ENCODE data around the gene PRKCA. TPM values are rescaled to one million over a fixed set of nuclear protein-coding genes. Genes with fewer than 3 reads are reported as not detected.
A peak's percentile ranks its signal among the peaks of the same experiment; 100 is the strongest.

Gene PRKCA
- total and polyA plus RNA-seq, 2 of the 13 experiments (the other 11 are each of a cell fraction or from before 2014, with no cell fraction given) = 18.5 to 21.5 TPM

DNA sequence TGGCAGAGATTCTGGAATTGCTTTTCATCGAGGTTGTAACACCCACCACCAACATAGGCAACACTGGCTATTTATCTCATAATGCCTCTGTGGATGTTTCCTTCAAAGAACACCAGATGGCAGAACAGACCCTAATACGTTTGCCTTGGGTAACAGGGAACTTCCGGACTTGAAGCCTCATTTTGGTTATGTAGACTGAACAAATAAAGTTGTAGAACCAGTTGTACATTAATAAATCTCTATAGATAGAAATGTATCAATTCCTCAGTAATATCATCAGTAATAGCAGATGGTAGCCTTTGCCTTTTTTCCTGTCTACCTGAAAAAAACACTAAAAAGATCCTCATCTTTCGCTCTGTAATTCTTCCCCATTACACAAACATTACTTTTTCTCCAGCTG lies 47.3 kb upstream of the PRKCA start:
- Histone ChIP-seq H2AFZ (ENCODE audit: low read length) (no peak overlapping the region), H3K9me3 (ENCODE audit: low read length) (no peaks in the 10 kb centered on the region), H3K36me3 (replicated peaks in 1 of 2; ENCODE audit: control insufficient read depth in 1 of 2, insufficient read depth in 2 of 2, low read length in 2 of 2) (no peaks in the 10 kb centered on the region), H3K79me2 (ENCODE audit: insufficient read depth, low read length) (no peaks in the 10 kb centered on the region), H3K4me1 (ENCODE audit: insufficient read depth, low read length) (peaks cover 5% of the 10 kb centered on the region; the same call in 1 of the 2 replicates), H3K27ac (ENCODE audit: extremely low read length, insufficient read depth, low read length) (no peak overlapping the region), H3K4me2 (ENCODE audit: low read depth, low read length) (no peak overlapping the region), H3K9ac (ENCODE audit: insufficient read depth, low read depth, low read length) (no peak overlapping the region), H4K20me1 (ENCODE audit: insufficient read depth, low read length) (no peaks in the 10 kb centered on the region), H3K27me3 (ENCODE audit: control insufficient read depth in 1 of 2, insufficient read depth in 2 of 2, low read length in 2 of 2) (no peaks in the 10 kb centered on the region), H3K4me3 (replicated peaks in 1 of 3; ENCODE audit: insufficient read depth in 1 of 3, low read depth in 2 of 3, low read length in 3 of 3) (no peak overlapping the region)
- ATAC-seq (peak; percentile 92), FAIRE-seq (peak; percentile 99), DNase-seq (ENCODE audit: low spot score) (peak; percentile 87)
- intact Hi-C loops (cut with micrococcal nuclease; ENCODE audit: unreplicated experiment) = loop anchor here (1.0 to 2.0 kb wide), 6 partner anchors 48 to 418 kb away; no protein-coding TSS in a partner anchor
- ChIA-PET POLR2A (no interaction called here), CTCF (ENCODE audit: low intra/inter-chr PET ratio, low total read pairs) (interaction anchor here (0.6 to 2.8 kb wide), 9 partner anchors 35 to 419 kb away, joined by 3 to 33 read pairs (median 4); no protein-coding TSS in a partner anchor)
- WGBS (ENCODE audit: low lambda C conversion rate) = 25% methylated on average over 4 of the region's 4 CpGs
- in situ Hi-C loops (cut with HindIII; ENCODE audit: extremely low pct_ligation_motif_present, low pct_unique_long_range_greater_than_20kb) = loop anchor here (5.0 to 10.0 kb wide), 2 partner anchors 312 to 370 kb away; no protein-coding TSS in a partner anchor
- no TSS peak for BruUV-seq (replicated peaks)
- TF ChIP-seq ETV5 (CRISPR knock-in tag; IDR thresholded peaks at IDR 0.05; ENCODE audit: borderline replicate concordance) (peak; percentile 98), CREB1 (IDR thresholded peaks at IDR 0.05) (no peak), CREB1 (CRISPR knock-in tag; IDR thresholded peaks at IDR 0.05) (peak; percentile 29; the same call in 1 of the 2 replicates), ELF1 (CRISPR knock-in tag; IDR thresholded peaks at IDR 0.05) (peak; percentile 88), ARNT2 (CRISPR knock-in tag; IDR thresholded peaks at IDR 0.05; ENCODE audit: low read depth) (no peak), REXO4 (CRISPR knock-in tag; IDR thresholded peaks at IDR 0.05; ENCODE audit: borderline replicate concordance) (no peak), NFE2L1 (CRISPR knock-in tag; IDR thresholded peaks at IDR 0.05; ENCODE audit: borderline replicate concordance) (no peak), ZNF644 (CRISPR knock-in tag; IDR thresholded peaks at IDR 0.05; ENCODE audit: low read depth) (no peak), ZNF383 (CRISPR knock-in tag; IDR thresholded peaks at IDR 0.05; ENCODE audit: borderline replicate concordance) (no peak), ZNF549 (CRISPR knock-in tag; IDR thresholded peaks at IDR 0.05) (no peak), FOXO1 (CRISPR knock-in tag; IDR thresholded peaks at IDR 0.05) (peak; percentile 29; the same call in 1 of the 2 replicates), ZNF350 (CRISPR knock-in tag; IDR thresholded peaks at IDR 0.05; ENCODE audit: borderline replicate concordance, low read depth) (no peak), GZF1 (CRISPR knock-in tag; IDR thresholded peaks at IDR 0.05) (no peak), TOPORS (CRISPR knock-in tag; IDR thresholded peaks at IDR 0.05) (0 out of 2 replicates have a peak, but pooled peaks have one; percentile 35), IRF2 (CRISPR knock-in tag; IDR thresholded peaks at IDR 0.05) (peak; percentile 60; the same call in 1 of the 2 replicates), STAG1 (CRISPR knock-in tag; IDR thresholded peaks at IDR 0.05) (peak; percentile 99), ELF3 (CRISPR knock-in tag; IDR thresholded peaks at IDR 0.05) (peak; percentile 89), ZNF703 (CRISPR knock-in tag; IDR thresholded peaks at IDR 0.05; ENCODE audit: borderline replicate concordance) (no peak), MXD4 (CRISPR knock-in tag; IDR thresholded peaks at IDR 0.05) (peak; percentile 33; the same call in 1 of the 2 replicates), CEBPG (CRISPR knock-in tag; IDR thresholded peaks at IDR 0.05) (peak; percentile 46; the same call in 1 of the 2 replicates), GABPB1 (CRISPR knock-in tag; IDR thresholded peaks at IDR 0.05) (peak; percentile 38; the same call in 1 of the 2 replicates)
- TF ChIP-seq, protein P1, sequence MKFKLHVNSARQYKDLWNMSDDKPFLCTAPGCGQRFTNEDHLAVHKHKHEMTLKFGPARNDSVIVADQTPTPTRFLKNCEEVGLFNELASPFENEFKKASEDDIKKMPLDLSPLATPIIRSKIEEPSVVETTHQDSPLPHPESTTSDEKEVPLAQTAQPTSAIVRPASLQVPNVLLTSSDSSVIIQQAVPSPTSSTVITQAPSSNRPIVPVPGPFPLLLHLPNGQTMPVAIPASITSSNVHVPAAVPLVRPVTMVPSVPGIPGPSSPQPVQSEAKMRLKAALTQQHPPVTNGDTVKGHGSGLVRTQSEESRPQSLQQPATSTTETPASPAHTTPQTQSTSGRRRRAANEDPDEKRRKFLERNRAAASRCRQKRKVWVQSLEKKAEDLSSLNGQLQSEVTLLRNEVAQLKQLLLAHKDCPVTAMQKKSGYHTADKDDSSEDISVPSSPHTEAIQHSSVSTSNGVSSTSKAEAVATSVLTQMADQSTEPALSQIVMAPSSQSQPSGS (CRISPR knock-in tag; IDR thresholded peaks at IDR 0.05) = no peak
- TF ChIP-seq, protein P2, sequence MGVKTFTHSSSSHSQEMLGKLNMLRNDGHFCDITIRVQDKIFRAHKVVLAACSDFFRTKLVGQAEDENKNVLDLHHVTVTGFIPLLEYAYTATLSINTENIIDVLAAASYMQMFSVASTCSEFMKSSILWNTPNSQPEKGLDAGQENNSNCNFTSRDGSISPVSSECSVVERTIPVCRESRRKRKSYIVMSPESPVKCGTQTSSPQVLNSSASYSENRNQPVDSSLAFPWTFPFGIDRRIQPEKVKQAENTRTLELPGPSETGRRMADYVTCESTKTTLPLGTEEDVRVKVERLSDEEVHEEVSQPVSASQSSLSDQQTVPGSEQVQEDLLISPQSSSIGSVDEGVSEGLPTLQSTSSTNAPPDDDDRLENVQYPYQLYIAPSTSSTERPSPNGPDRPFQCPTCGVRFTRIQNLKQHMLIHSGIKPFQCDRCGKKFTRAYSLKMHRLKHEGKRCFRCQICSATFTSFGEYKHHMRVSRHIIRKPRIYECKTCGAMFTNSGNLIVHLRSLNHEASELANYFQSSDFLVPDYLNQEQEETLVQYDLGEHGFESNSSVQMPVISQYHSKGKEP (CRISPR knock-in tag; IDR thresholded peaks at IDR 0.05) = no peak
- TF ChIP-seq, protein P3, sequence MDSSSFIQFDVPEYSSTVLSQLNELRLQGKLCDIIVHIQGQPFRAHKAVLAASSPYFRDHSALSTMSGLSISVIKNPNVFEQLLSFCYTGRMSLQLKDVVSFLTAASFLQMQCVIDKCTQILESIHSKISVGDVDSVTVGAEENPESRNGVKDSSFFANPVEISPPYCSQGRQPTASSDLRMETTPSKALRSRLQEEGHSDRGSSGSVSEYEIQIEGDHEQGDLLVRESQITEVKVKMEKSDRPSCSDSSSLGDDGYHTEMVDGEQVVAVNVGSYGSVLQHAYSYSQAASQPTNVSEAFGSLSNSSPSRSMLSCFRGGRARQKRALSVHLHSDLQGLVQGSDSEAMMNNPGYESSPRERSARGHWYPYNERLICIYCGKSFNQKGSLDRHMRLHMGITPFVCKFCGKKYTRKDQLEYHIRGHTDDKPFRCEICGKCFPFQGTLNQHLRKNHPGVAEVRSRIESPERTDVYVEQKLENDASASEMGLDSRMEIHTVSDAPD (CRISPR knock-in tag; IDR thresholded peaks at IDR 0.05) = 0 out of 2 replicates have a peak, but pooled peaks have one; percentile 29

All from HepG2 (cell line).